Measurements from ENCODE around the gene UPK2. TPM values are rescaled to one million over a fixed set of nuclear protein-coding genes. Genes with fewer than 3 reads are reported as not detected.

The UPK2 gene
- total and polyA plus RNA-seq, 10 of the 15 experiments (the other 5 are each of a cell fraction or from before 2014, with no cell fraction given): 0.07 to 1.0 (median 0.31) TPM; not detected in 7

- no peaks in the 10 kb centered on the region for H3K4me1 ChIP-seq (ENCODE audit: control insufficient read depth, insufficient read depth, low read length)
- ChIA-PET CTCF (interaction anchor here (0.5 to 0.9 kb wide), 2 partner anchors 38 to 284 kb away, joined by 3 to 4 read pairs; no protein-coding TSS in a partner anchor), RAD21 (ENCODE audit: unreplicated experiment) (interaction anchor here (0.7 kb wide), 1 partner anchor 111 kb away, joined by 3 read pairs; no protein-coding TSS in a partner anchor), POLR2A (no interaction called here), SMC1A (ENCODE audit: uncharacterized antibody, unreplicated experiment) (no interaction called here)
- no peak overlapping the region for H3K4me2 ChIP-seq (ENCODE audit: control insufficient read depth, insufficient read depth)
- WGBS (ENCODE audit: insufficient coverage, insufficient replicate concordance, low lambda C conversion rate, missing lambda C conversion rate): 98% methylated on average over 2 of the region's 2 CpGs
- in situ Hi-C loops (cut with MboI): no loop called here
- BruUV-seq (replicated peaks): no TSS peak
- no peak for DNase-seq (ENCODE audit: low read depth, low spot score)
- no peaks in the 10 kb centered on the region for H4K20me1 ChIP-seq (ENCODE audit: control insufficient read depth, insufficient read depth)
- no peak overlapping the region for H3K4me3 ChIP-seq
- no peaks in the 10 kb centered on the region for H3K9me3 ChIP-seq (replicated peaks; ENCODE audit: control insufficient read depth, insufficient read depth, low read length)
- ATAC-seq: no peak
- no peak overlapping the region for H2AFZ ChIP-seq (ENCODE audit: control insufficient read depth, low read depth, low read length)
- H3K27me3 ChIP-seq (replicated peaks in 1 of 2; ENCODE audit: control insufficient read depth in 2 of 2, insufficient read depth in 2 of 2, low read length in 1 of 2): no peaks in the 10 kb centered on the region
- no peak for FAIRE-seq
- H3K36me3 ChIP-seq (ENCODE audit: control insufficient read depth in 2 of 2, insufficient read depth in 2 of 2, low read length in 1 of 2): no peaks in the 10 kb centered on the region
- no peak overlapping the region for H3K9ac ChIP-seq (ENCODE audit: control insufficient read depth, insufficient read depth, low read length)
- H3K79me2 ChIP-seq (ENCODE audit: control insufficient read depth, insufficient read depth, low read length): no peaks in the 10 kb centered on the region
- intact Hi-C loops (cut with micrococcal nuclease; ENCODE audit: unreplicated experiment): no loop called here
- no peak overlapping the region for H3K27ac ChIP-seq (ENCODE audit: control insufficient read depth, insufficient read depth)
- no peak for TF ChIP-seq MXI1 (IDR thresholded peaks at IDR 0.05; ENCODE audit: low read depth, low read length)
- no peak for TF ChIP-seq RELB (IDR thresholded peaks at IDR 0.05; ENCODE audit: low read depth)
- no peak for TF ChIP-seq TAF1 (IDR thresholded peaks at IDR 0.05; ENCODE audit: borderline replicate concordance, low read depth, low read length)
- no peak for TF ChIP-seq SUZ12 (IDR thresholded peaks at IDR 0.05; ENCODE audit: unreplicated experiment)
- no peak for TF ChIP-seq MYB (IDR thresholded peaks at IDR 0.05; ENCODE audit: borderline replicate concordance, low read depth, low read length)
- no peak for TF ChIP-seq ZBTB4 (CRISPR knock-in tag; IDR thresholded peaks at IDR 0.05)
- TF ChIP-seq PAX5 (IDR thresholded peaks at IDR 0.05; ENCODE audit: borderline replicate concordance, low read depth, low read length): no peak
- TF ChIP-seq HDAC2 (IDR thresholded peaks at IDR 0.05): no peak
- TF ChIP-seq PRDM15 (CRISPR knock-in tag; IDR thresholded peaks at IDR 0.05): no peak
- TF ChIP-seq EED (IDR thresholded peaks at IDR 0.05; ENCODE audit: low read depth): no peak
- TF ChIP-seq BCL11A (IDR thresholded peaks at IDR 0.05; ENCODE audit: low read depth, low read length): no peak
- TF ChIP-seq SP1 (IDR thresholded peaks at IDR 0.05; ENCODE audit: low read depth, low read length): no peak
- no peak for TF ChIP-seq CEBPB (IDR thresholded peaks at IDR 0.05; ENCODE audit: borderline replicate concordance in 1 of 2, low read depth in 2 of 2, low read length in 2 of 2)
- no peak for TF ChIP-seq CBX3 (IDR thresholded peaks at IDR 0.05; ENCODE audit: borderline replicate concordance, low read depth)
- no peak for TF ChIP-seq CTCF (IDR thresholded peaks at IDR 0.05 in 2 of 3, conservative IDR thresholded peaks at IDR 0.05 in 1 of 3; ENCODE audit: control insufficient read depth in 2 of 3, extremely low read depth in 1 of 3, insufficient read depth in 1 of 3, low read depth in 3 of 3, low read length in 3 of 3)
Observed at GRCh38 chr11:118973985-118974384, 17.9 kb downstream of the UPK2 start.
